BJ (cell line): ENCODE data around the gene NUP153. TPM values are rescaled to one million over a fixed set of nuclear protein-coding genes. Genes with fewer than 3 reads are reported as not detected.

Source experiments
- CTCF ChIA-PET: fragments of 350-600 bp; formaldehyde crosslinking; extraction: SDS; loops from one replicate; lab custom pipeline; 2021; ENCODE audit warnings: antibody characterized with exemption, inconsistent platforms; lab: Yijun Ruan, JAX
- POLR2A ChIA-PET: fragments of 300-600 bp; sonication (Branson Sonifier 250); formaldehyde crosslinking; extraction: SDS; loops from one replicate; lab custom pipeline; 2021; ENCODE audit warnings: antibody characterized with exemption; lab: Charles Lee
- DNase-seq: peaks from one replicate; pipeline ENCODE4 v3.0.0-alpha.2; 2011; ENCODE audit warnings: low read depth
- H3K27me3 ChIP-seq: 2 replicates; pipeline ENCODE4 v1.6.0; 2011; ENCODE audit warnings: low read length; ENCODE audit not compliant: control insufficient read depth, insufficient read depth
- H3K36me3 ChIP-seq: 2 replicates; pipeline ENCODE4 v1.5.1; 2011; ENCODE audit warnings: low read length; ENCODE audit not compliant: control insufficient read depth, insufficient read depth
- H3K4me3 ChIP-seq: 2 replicates; pipeline ENCODE4 v1.5.1; 2011; ENCODE audit warnings: low read depth, mild to moderate bottlenecking, control low read depth, low read length
- polyA plus RNA-seq: library from polyadenylated mRNA; depleted of rRNA; stranded (reverse); fragments of >200 nt; gene quantifications from 2 replicates; pipeline ENCODE4 v1.2.3, GENCODE V29; 2011
- TF ChIP-seq, protein P1 (sequence below): IDR thresholded peaks from 2 replicates; pipeline ENCODE4 v1.5.1; 2011; ENCODE audit warnings: low read depth, mild to moderate bottlenecking, control low read depth, inconsistent platforms, low read length, moderate library complexity; ENCODE audit not compliant: insufficient read depth

The NUP153 gene
- polyA plus RNA-seq, 1 experiment = 15.6 TPM

DNA sequence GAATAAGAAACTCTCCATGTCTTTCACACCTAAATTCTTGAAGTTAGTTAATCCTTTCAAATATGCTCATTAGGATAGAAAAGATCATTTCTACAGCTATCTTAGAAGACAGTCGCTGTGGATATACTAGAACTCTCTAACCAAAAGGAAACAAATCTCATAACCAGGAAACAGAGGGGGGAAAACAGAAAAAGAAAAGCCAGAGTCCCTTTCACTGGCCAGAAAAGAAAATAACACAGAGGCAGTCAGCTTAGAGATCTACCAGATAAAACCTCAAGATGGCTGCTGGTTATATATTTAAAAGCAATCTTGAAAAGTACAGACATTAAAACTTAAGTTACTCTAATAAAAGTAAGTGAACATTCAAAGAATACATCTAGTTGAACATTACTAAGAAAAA is 19.6 kb downstream of the NUP153 start:
- ChIA-PET CTCF (interaction anchor here (0.6 kb wide), 1 partner anchor 12 kb away, joined by 3 read pairs; no protein-coding TSS in a partner anchor), POLR2A (no interaction called here)
- Histone ChIP-seq H3K4me3 (no peak overlapping the region), H3K27me3 (no peaks in the 10 kb centered on the region), H3K36me3 (no peaks in the 10 kb centered on the region)
- DNase-seq = no peak
- TF ChIP-seq, protein P1, sequence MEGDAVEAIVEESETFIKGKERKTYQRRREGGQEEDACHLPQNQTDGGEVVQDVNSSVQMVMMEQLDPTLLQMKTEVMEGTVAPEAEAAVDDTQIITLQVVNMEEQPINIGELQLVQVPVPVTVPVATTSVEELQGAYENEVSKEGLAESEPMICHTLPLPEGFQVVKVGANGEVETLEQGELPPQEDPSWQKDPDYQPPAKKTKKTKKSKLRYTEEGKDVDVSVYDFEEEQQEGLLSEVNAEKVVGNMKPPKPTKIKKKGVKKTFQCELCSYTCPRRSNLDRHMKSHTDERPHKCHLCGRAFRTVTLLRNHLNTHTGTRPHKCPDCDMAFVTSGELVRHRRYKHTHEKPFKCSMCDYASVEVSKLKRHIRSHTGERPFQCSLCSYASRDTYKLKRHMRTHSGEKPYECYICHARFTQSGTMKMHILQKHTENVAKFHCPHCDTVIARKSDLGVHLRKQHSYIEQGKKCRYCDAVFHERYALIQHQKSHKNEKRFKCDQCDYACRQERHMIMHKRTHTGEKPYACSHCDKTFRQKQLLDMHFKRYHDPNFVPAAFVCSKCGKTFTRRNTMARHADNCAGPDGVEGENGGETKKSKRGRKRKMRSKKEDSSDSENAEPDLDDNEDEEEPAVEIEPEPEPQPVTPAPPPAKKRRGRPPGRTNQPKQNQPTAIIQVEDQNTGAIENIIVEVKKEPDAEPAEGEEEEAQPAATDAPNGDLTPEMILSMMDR = no peak

- POLR2A ChIA-PET = no interaction called here
- Histone ChIP-seq H3K27me3 (no peaks in the 10 kb centered on the region), H3K4me3 (no peak overlapping the region), H3K36me3 (no peaks in the 10 kb centered on the region)
- CTCF ChIA-PET = no interaction called here
- no peak for DNase-seq
- TF ChIP-seq, protein P1 = no peak
Measured at GRCh38 chr6:17684134-17684533, 22.6 kb downstream of the NUP153 start.

DNA sequence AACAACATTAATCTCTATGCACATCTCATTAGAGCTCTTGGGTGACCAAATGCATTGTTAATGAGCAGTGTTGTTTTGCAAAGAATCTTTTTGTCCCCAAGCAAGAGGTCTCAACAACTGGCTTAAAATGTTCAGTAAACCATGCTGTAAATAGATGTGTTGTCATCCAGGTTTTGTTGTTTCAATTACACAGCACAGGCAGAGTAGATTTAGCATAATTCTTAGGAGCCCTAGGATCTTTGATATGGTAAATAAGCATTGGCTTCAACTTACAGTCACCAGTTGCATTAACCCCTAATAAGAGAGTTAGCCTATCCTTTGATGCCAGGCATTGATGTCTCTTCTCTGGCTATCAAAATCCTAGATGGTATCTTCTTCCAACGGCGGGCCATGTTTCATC is 23.3 kb downstream of the NUP153 start:
- ChIA-PET POLR2A (no interaction called here), CTCF (no interaction called here)
- TF ChIP-seq, protein P1 = no peak
- H3K36me3 ChIP-seq = no peaks in the 10 kb centered on the region
- DNase-seq = no peak
- H3K4me3 ChIP-seq = no peak overlapping the region
- H3K27me3 ChIP-seq = no peaks in the 10 kb centered on the region

GRCh38 chr6:17679726-17680125 is 27.0 kb downstream of the NUP153 start:
- no peaks in the 10 kb centered on the region for H3K27me3 ChIP-seq
- no peaks in the 10 kb centered on the region; the same call in 1 of the 2 replicates for H3K36me3 ChIP-seq
- DNase-seq = no peak
- H3K4me3 ChIP-seq = no peak overlapping the region
- POLR2A ChIA-PET = no interaction called here
- CTCF ChIA-PET = no interaction called here
- TF ChIP-seq, protein P1 = no peak

- POLR2A ChIA-PET = interaction anchor here (0.6 kb wide), 1 partner anchor 78 kb away, joined by 3 read pairs; the partner anchor contains the start of gene FAM8A1
- CTCF ChIA-PET = no interaction called here
- H3K36me3 ChIP-seq = peaks cover 4% of the 10 kb centered on the region
- H3K27me3 ChIP-seq = no peaks in the 10 kb centered on the region
- TF ChIP-seq, protein P1 = no peak
- H3K4me3 ChIP-seq = no peak overlapping the region
- no peak for DNase-seq
Measured at GRCh38 chr6:17677602-17678001, 29.1 kb downstream of the NUP153 start.
